NB4 (cell line): ENCODE results near the gene HOXB8.

Experiments used
- MAX ChIP-seq: IDR thresholded peaks from 2 replicates; pipeline ENCODE4 v1.6.1; 2011; ENCODE audit warnings: low read depth, low read length
- POLR2A ChIP-seq: IDR thresholded peaks from 2 replicates; pipeline ENCODE4 v1.6.1; 2011; ENCODE audit warnings: mild to moderate bottlenecking; ENCODE audit not compliant: insufficient read length; ENCODE audit errors: extremely low read depth
- TF ChIP-seq, protein P1 (sequence below): IDR thresholded peaks from one replicate; pipeline ENCODE4 v1.5.1; 2012; ENCODE audit warnings: low read depth, low read length

- TF ChIP-seq MAX (no peak), POLR2A (no peak)
- TF ChIP-seq, protein P1, sequence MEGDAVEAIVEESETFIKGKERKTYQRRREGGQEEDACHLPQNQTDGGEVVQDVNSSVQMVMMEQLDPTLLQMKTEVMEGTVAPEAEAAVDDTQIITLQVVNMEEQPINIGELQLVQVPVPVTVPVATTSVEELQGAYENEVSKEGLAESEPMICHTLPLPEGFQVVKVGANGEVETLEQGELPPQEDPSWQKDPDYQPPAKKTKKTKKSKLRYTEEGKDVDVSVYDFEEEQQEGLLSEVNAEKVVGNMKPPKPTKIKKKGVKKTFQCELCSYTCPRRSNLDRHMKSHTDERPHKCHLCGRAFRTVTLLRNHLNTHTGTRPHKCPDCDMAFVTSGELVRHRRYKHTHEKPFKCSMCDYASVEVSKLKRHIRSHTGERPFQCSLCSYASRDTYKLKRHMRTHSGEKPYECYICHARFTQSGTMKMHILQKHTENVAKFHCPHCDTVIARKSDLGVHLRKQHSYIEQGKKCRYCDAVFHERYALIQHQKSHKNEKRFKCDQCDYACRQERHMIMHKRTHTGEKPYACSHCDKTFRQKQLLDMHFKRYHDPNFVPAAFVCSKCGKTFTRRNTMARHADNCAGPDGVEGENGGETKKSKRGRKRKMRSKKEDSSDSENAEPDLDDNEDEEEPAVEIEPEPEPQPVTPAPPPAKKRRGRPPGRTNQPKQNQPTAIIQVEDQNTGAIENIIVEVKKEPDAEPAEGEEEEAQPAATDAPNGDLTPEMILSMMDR, result no peak
Observed at GRCh38 chr17:48597528-48597777, 17.6 kb downstream of the HOXB8 start.
